HFFc6 (cell line): Measurements from ENCODE around the gene ZNF691. TPM values are rescaled to one million over a fixed set of nuclear protein-coding genes. Genes with fewer than 3 reads are reported as not detected.

ENCODE experiments used
- DNase-seq: peaks from one replicate; pipeline ENCODE4 v3.0.0-alpha.2; 2018
- H3K27ac Mint-ChIP-seq: 2 replicates; pipeline ENCODE4 v1.8.0; 2020; ENCODE audit warnings: mild to moderate bottlenecking, mixed read lengths
- H3K27me3 Mint-ChIP-seq: 2 replicates; pipeline ENCODE4 v1.8.0; 2021; ENCODE audit warnings: mild to moderate bottlenecking, moderate library complexity, mixed read lengths; ENCODE audit not compliant: insufficient read depth
- H3K36me3 Mint-ChIP-seq: 2 replicates; pipeline ENCODE4 v1.8.0; 2021; ENCODE audit warnings: low read depth, mixed read lengths
- H3K4me1 Mint-ChIP-seq: 2 replicates; pipeline ENCODE4 v1.8.0; 2020; ENCODE audit warnings: low read depth, mixed read lengths
- H3K4me3 Mint-ChIP-seq: 2 replicates; pipeline ENCODE4 v1.8.0; 2020; ENCODE audit warnings: mild to moderate bottlenecking, moderate library complexity, mixed read lengths
- H3K9me3 Mint-ChIP-seq: 2 replicates; pipeline ENCODE4 v1.8.0; 2020; ENCODE audit warnings: mild to moderate bottlenecking, mixed read lengths
- total RNA-seq, 6 experiments: library from RNA; stranded (reverse); fragmentation: NEBNext Ultra II Directional; extraction: Animal tissue kit (Norgen Biotek cat#: 25700); gene quantifications; 2 replicates in 1 of 6; 3 replicates in 5 of 6; pipeline ENCODE4 v1.2.3, GENCODE V29; 2021
- TF ChIP-seq, protein P1 (sequence below): fragments of 200-600 bp; sonication (generic); IDR thresholded peaks from 2 replicates; pipeline ENCODE4 v1.5.0; 2021; ENCODE audit warnings: antibody characterized with exemption, mild to moderate bottlenecking

ZNF691 gene
- total RNA-seq, 6 experiments from 2014 or later, result 4.3 to 5.8 (median 5.4) TPM

GRCh38 chr1:42847111-42847595, 740 bp downstream of the ZNF691 start:
- TF ChIP-seq, protein P1, sequence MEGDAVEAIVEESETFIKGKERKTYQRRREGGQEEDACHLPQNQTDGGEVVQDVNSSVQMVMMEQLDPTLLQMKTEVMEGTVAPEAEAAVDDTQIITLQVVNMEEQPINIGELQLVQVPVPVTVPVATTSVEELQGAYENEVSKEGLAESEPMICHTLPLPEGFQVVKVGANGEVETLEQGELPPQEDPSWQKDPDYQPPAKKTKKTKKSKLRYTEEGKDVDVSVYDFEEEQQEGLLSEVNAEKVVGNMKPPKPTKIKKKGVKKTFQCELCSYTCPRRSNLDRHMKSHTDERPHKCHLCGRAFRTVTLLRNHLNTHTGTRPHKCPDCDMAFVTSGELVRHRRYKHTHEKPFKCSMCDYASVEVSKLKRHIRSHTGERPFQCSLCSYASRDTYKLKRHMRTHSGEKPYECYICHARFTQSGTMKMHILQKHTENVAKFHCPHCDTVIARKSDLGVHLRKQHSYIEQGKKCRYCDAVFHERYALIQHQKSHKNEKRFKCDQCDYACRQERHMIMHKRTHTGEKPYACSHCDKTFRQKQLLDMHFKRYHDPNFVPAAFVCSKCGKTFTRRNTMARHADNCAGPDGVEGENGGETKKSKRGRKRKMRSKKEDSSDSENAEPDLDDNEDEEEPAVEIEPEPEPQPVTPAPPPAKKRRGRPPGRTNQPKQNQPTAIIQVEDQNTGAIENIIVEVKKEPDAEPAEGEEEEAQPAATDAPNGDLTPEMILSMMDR, result no peak
- Mint-ChIP-seq H3K9me3 (no peaks in the 10 kb centered on the region), H3K27ac (peak overlapping the region; percentile 93), H3K27me3 (no peaks in the 10 kb centered on the region), H3K4me3 (peak overlapping the region; percentile 98), H3K36me3 (peaks cover 36% of the 10 kb centered on the region), H3K4me1 (peaks cover 48% of the 10 kb centered on the region)
- no peak for DNase-seq

DNA sequence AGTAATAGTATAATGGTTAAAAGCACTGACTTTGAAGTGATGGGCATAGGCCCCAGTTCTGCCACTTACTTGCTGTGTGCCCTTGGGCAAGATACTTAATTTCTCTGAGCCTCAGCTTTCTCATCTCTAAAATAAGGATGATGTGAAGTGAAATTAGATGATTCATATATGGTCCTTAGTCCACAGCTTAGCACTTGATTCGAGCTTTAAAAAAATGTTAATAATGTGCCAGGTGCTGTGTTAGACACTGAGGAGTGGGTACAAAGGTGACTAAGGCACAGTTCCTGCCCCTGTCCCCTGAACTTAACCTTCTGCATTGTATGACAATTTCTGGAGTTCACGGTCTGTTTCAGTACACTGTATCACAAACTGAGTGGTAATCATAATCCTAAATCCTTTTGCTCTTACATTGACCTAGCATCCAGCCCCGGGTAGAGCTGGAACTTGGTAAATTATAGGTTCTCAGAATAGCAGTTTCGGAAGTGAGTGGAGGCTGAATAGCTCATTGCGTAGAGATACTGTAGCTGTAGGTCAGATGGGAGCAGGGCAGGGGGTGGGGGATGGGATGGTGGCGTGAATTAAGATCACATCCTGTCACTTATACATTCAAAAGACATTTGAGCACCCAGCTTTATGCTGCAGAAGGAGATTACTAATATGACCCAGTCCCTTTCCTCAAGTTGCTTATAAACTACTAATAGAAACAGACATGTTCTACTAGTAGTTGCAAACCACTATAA, 1.5 kb downstream of the ZNF691 start:
- peaks cover 54% of the 10 kb centered on the region for H3K4me1 Mint-ChIP-seq
- H3K4me3 Mint-ChIP-seq, result peak overlapping the region; percentile 98
- TF ChIP-seq, protein P1, result no peak
- no peaks in the 10 kb centered on the region for H3K27me3 Mint-ChIP-seq
- DNase-seq, result no peak
- H3K9me3 Mint-ChIP-seq, result no peaks in the 10 kb centered on the region
- peaks cover 38% of the 10 kb centered on the region for H3K36me3 Mint-ChIP-seq
- peak overlapping the region; percentile 93 for H3K27ac Mint-ChIP-seq

DNA sequence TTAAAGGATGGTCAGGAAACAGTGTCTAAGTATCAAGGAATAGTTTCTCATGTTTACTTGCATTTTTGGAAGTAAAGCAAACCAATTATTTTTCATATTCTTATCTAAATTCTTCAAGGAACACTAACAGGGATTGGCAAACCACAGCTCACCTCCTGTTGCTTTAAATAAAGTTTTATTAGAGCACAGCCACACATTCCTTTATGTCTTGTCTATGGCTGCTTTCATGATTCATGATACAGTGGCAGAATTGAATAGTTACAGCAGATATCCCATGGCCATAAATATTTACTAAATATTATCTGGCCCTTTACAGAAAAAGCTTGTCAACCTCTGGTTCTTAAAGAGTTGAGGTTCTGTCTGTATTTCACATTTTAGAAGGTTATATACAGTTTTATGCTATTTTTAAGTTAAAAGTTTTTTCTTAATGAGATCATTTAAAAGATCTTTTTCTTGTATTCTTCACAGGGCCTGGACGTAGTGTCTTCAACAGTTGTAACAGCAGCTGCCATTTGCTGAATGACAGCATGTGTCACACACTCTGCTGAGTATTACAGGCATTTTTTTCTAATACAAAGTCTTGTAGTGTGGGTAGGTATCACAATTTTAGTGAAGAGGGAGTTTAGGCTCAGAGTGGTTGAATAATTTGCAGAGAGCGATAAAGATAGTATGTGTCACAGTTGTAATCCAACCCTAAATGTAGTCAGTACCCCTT, 2.6 kb downstream of the ZNF691 start:
- no peaks in the 10 kb centered on the region for H3K27me3 Mint-ChIP-seq
- no peak overlapping the region for H3K27ac Mint-ChIP-seq
- TF ChIP-seq, protein P1, result no peak
- H3K4me3 Mint-ChIP-seq, result no peak overlapping the region
- peak; percentile 54 for DNase-seq
- no peaks in the 10 kb centered on the region for H3K9me3 Mint-ChIP-seq
- H3K36me3 Mint-ChIP-seq, result peaks cover 32% of the 10 kb centered on the region
- H3K4me1 Mint-ChIP-seq, result peaks cover 54% of the 10 kb centered on the region

DNA sequence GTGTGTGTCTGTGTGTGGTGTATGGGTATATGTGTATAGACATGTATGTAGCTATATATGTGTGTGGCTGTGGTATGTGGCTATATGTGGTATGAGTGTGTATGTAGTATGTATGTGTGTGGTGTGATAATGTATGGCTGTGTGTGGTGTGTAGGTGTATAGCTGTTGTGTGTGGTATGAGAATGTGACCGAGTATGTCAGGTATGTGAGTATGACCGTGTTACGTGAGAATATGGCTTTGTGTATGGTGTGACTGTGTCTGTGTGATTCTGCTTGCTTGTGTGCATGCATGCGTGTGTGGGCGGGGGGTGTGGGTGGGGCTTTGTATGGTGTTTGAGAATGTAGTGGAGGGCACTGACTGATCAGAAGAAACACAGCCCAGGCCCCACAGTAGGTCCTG, 3.5 kb downstream of the ZNF691 start:
- Mint-ChIP-seq H3K9me3 (no peaks in the 10 kb centered on the region), H3K36me3 (peaks cover 34% of the 10 kb centered on the region), H3K4me1 (peaks cover 45% of the 10 kb centered on the region), H3K27ac (no peak overlapping the region), H3K27me3 (no peaks in the 10 kb centered on the region), H3K4me3 (no peak overlapping the region)
- DNase-seq, result no peak
- TF ChIP-seq, protein P1, result no peak

DNA sequence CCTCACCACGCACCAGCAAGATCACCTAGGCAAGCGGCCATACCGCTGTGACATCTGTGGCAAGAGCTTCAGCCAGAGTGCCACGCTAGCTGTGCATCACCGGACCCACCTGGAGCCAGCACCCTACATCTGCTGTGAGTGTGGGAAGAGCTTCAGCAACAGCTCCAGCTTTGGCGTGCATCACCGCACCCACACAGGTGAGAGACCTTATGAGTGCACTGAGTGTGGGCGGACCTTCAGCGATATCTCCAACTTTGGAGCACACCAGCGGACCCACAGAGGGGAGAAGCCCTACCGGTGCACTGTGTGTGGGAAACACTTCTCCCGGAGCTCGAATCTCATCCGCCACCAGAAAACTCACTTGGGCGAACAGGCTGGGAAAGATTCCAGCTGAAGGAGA, 5.0 kb downstream of the ZNF691 start:
- TF ChIP-seq, protein P1, result no peak
- H3K4me1 Mint-ChIP-seq, result peaks cover 38% of the 10 kb centered on the region
- H3K4me3 Mint-ChIP-seq, result no peak overlapping the region
- peaks cover 42% of the 10 kb centered on the region for H3K36me3 Mint-ChIP-seq
- peaks cover 2% of the 10 kb centered on the region for H3K9me3 Mint-ChIP-seq
- H3K27me3 Mint-ChIP-seq, result no peaks in the 10 kb centered on the region
- H3K27ac Mint-ChIP-seq, result no peak overlapping the region
- DNase-seq, result no peak
